Esophagus squamous epithelium (tissue), 5 donors: ENCODE results near the gene USP8. TPM values are rescaled to one million over a fixed set of nuclear protein-coding genes. Genes with fewer than 3 reads are reported as not detected.
"Not testable (repeated sequence)": the region's sequence is repeated elsewhere in the genome, so short reads cannot be mapped to it uniquely, and the experiment has no call there.

Source experiments
- DNase-seq: peaks from one replicate; lab custom pipeline; 2025; lab: John Stamatoyannopoulos, UW
- H3K27ac ChIP-seq, 4 donors: fragments of 200-600 bp; sonication (generic); one replicate each; pipeline ENCODE4 v1.5.1; 2016 to 2019; ENCODE audit warnings: mild to moderate bottlenecking in 1 of 4
- H3K27me3 ChIP-seq, 4 donors: fragments of 200-600 bp; sonication (generic); 1 replicate in 3 of 4; 2 replicates in 1 of 4; pipeline versions ENCODE4 v1.5.1 to v1.6.0; 2017 to 2021; ENCODE audit warnings: antibody characterized with exemption in 1 of 4
- H3K36me3 ChIP-seq, 3 donors: fragments of 200-600 bp; sonication (generic); one replicate each; pipeline ENCODE4 v1.5.1; 2016 to 2019
- H3K4me1 ChIP-seq, 3 donors: fragments of 200-600 bp; sonication (generic); one replicate each; pipeline ENCODE4 v1.5.1; 2017 to 2019
- H3K4me3 ChIP-seq, 4 donors: fragments of 200-600 bp; sonication (generic); 1 replicate in 3 of 4; 2 replicates in 1 of 4; pipeline ENCODE4 v1.5.1; 2016 to 2019; ENCODE audit warnings: mild to moderate bottlenecking in 2 of 4, moderate library complexity in 1 of 4
- H3K9me3 ChIP-seq, 3 donors: fragments of 200-600 bp; sonication (generic); one replicate each; pipeline ENCODE4 v1.5.1; 2016 to 2019
- CTCF ChIP-seq, 6 experiments: fragments of 450-650 bp in 4 of 6; fragments of 200-600 bp in 2 of 6; sonication (generic) in 2 of 6; IDR thresholded peaks; one replicate each; pipeline ENCODE4 v1.5.1; 2016 to 2019; ENCODE audit warnings: antibody characterized with exemption in 6 of 6, mild to moderate bottlenecking in 4 of 6, moderate library complexity in 4 of 6
- POLR2A ChIP-seq, 4 donors: fragments of 450-650 bp; IDR thresholded peaks; one replicate each; pipeline ENCODE4 v1.6.1; 2017; ENCODE audit warnings: antibody characterized with exemption in 4 of 4, mild to moderate bottlenecking in 4 of 4, moderate library complexity in 3 of 4
- WGBS, 2 donors: methylation state at CpG; one replicate each; pipeline ENCODE4 v1.1.5; 2018; 5-methylcytosine and 5-hydroxymethylcytosine counted together
- intact Hi-C: fragments of 100-400 bp; cut with DNase I; formaldehyde crosslinking; loops from one replicate; pipeline ENCODE4 v1.15.0; 2022
- total RNA-seq, 4 donors: library from RNA; depleted of rRNA; stranded (reverse); fragments of >200 nt; gene quantifications; one replicate each; pipeline ENCODE4 v1.1.0, GENCODE V29; 2016
- donor health status: DM: yes; HTN: yes; CAD: no.

USP8 gene
- total RNA-seq, 4 donors from 2014 or later: 32.3 to 48.1 (median 43.8) TPM

GRCh38 chr15:50500352-50500751 lies 76.1 kb downstream of the USP8 start:
- intact Hi-C loops: no loop called here
- H3K4me3 ChIP-seq: no peak overlapping the region
- H3K4me1 ChIP-seq: no peaks in the 10 kb centered on the region
- 72 to 74% methylated on average over 3 of the region's 3 CpGs for WGBS, 2 donors
- no peaks in the 10 kb centered on the region for H3K27me3 ChIP-seq
- no peaks in the 10 kb centered on the region for H3K9me3 ChIP-seq
- DNase-seq: no peak
- H3K27ac ChIP-seq: no peak overlapping the region
- H3K36me3 ChIP-seq: peaks cover 0 to 90% (median 4%) of the 10 kb centered on the region in 3 donors
- no peak for TF ChIP-seq POLR2A (IDR thresholded peaks at IDR 0.05)
- no peak for TF ChIP-seq CTCF (IDR thresholded peaks at IDR 0.05)

- no peak for DNase-seq
- no peaks in the 10 kb centered on the region for H3K9me3 ChIP-seq
- no peaks in the 10 kb centered on the region for H3K27me3 ChIP-seq
- intact Hi-C loops: no loop called here
- H3K4me1 ChIP-seq: no peaks in the 10 kb centered on the region
- WGBS, 2 donors: 97 to 99% methylated on average over 4 of the region's 4 CpGs
- H3K27ac ChIP-seq: no peak overlapping the region
- no peak for TF ChIP-seq POLR2A (IDR thresholded peaks at IDR 0.05)
- TF ChIP-seq CTCF (IDR thresholded peaks at IDR 0.05): no peak
- no peak overlapping the region for H3K4me3 ChIP-seq
- peaks cover 0 to 76% (median 3%) of the 10 kb centered on the region in 3 donors for H3K36me3 ChIP-seq
Observed at GRCh38 chr15:50501815-50502214, 77.6 kb downstream of the USP8 start.

- Histone ChIP-seq H3K4me3 (no peak overlapping the region), H3K4me1 (no peaks in the 10 kb centered on the region), H3K27me3 (no peaks in the 10 kb centered on the region), H3K9me3 (no peaks in the 10 kb centered on the region), H3K27ac (no peak overlapping the region), H3K36me3 (peaks cover 0 to 62% (median 0%) of the 10 kb centered on the region in 3 donors)
- WGBS, 2 donors: 90 to 93% methylated on average over 7 of the region's 7 CpGs
- no peak for DNase-seq
- no peak for TF ChIP-seq CTCF (IDR thresholded peaks at IDR 0.05)
- no peak for TF ChIP-seq POLR2A (IDR thresholded peaks at IDR 0.05)
- intact Hi-C loops: no loop called here
Observed at GRCh38 chr15:50503144-50503543, 78.9 kb downstream of the USP8 start.

- intact Hi-C loops, DNase-seq, H3K4me3 ChIP-seq, H3K27ac ChIP-seq, H3K27me3 ChIP-seq, H3K4me1 ChIP-seq, H3K9me3 ChIP-seq: not testable (repeated sequence)
- WGBS, 2 donors: 80 to 86% methylated on average over 2 of the region's 2 CpGs
- peaks cover 0 to 37% (median 0%) of the 10 kb centered on the region in 3 donors for H3K36me3 ChIP-seq
Observed at GRCh38 chr15:50505656-50506055, 81.5 kb downstream of the USP8 start.

- intact Hi-C loops: no loop called here
- no peaks in the 10 kb centered on the region for H3K4me1 ChIP-seq
- TF ChIP-seq POLR2A (IDR thresholded peaks at IDR 0.05) (no peak), CTCF (IDR thresholded peaks at IDR 0.05) (no peak)
- no peaks in the 10 kb centered on the region for H3K27me3 ChIP-seq
- no peak overlapping the region for H3K27ac ChIP-seq
- 56 to 79% methylated on average over 5 to 8 of the region's 8 CpGs for WGBS, 2 donors
- peaks cover 0 to 35% (median 0%) of the 10 kb centered on the region in 3 donors for H3K36me3 ChIP-seq
- H3K4me3 ChIP-seq: no peak overlapping the region
- H3K9me3 ChIP-seq: no peaks in the 10 kb centered on the region
- no peak for DNase-seq
Observed at GRCh38 chr15:50506121-50506520, 81.9 kb downstream of the USP8 start.

GRCh38 chr15:50513001-50513400 lies 88.8 kb downstream of the USP8 start:
- intact Hi-C loops: no loop called here

More at GRCh38 chr15:50513001-50513400, 88.8 kb downstream of the USP8 start:
- TF ChIP-seq CTCF (IDR thresholded peaks at IDR 0.05): no peak
- no peak for TF ChIP-seq POLR2A (IDR thresholded peaks at IDR 0.05)
- Histone ChIP-seq H3K9me3 (peaks cover 0 to 3% (median 0%) of the 10 kb centered on the region in 3 donors), H3K4me3 (no peak overlapping the region), H3K27ac (no peak overlapping the region), H3K27me3 (no peaks in the 10 kb centered on the region), H3K36me3 (peaks cover 0 to 5% (median 0%) of the 10 kb centered on the region in 3 donors), H3K4me1 (no peaks in the 10 kb centered on the region)
- no peak for DNase-seq
